Panc1 (cell line): ENCODE measurements around the gene GPR176. TPM values are rescaled to one million over a fixed set of nuclear protein-coding genes. Genes with fewer than 3 reads are reported as not detected.

ENCODE experiments used
- ATAC-seq: fragments of 200-7000 bp; cut with Tn5 transposase; 2 replicates; pipeline ENCODE4 v1.9.1; 2020; ENCODE audit warnings: mild to moderate bottlenecking, moderate library complexity
- BruUV-seq: library from RNA; stranded (reverse); fragments of 400-500 nt; replicated peaks from 2 replicates; lab custom pipeline; 2021; lab: Mats Ljungman, UMichigan
- CTCF ChIA-PET: fragments of 300-600 bp; sonication (Branson Sonifier 250); formaldehyde crosslinking; loops from one replicate; lab custom pipeline; 2022; ENCODE audit warnings: antibody characterized with exemption; lab: Charles Lee
- POLR2A ChIA-PET: fragments of 300-600 bp; sonication (Branson Sonifier 250); formaldehyde crosslinking; loops from one replicate; lab custom pipeline; 2022; ENCODE audit warnings: antibody characterized with exemption; lab: Charles Lee
- DNase-seq: peaks from one replicate; pipeline ENCODE4 v3.0.0-alpha.2; 2010; ENCODE audit warnings: low read depth, low spot score
- H3K27ac ChIP-seq: 2 replicates; pipeline ENCODE4 v1.5.1; 2011; ENCODE audit warnings: mild to moderate bottlenecking, low read length, inconsistent platforms
- H3K27me3 ChIP-seq: fragments of 200-500 bp; sonication (Bioruptor generic); 2 replicates; pipeline ENCODE4 v1.6.0; 2014; ENCODE audit warnings: low read length, inconsistent platforms; ENCODE audit not compliant: control insufficient read depth, insufficient read depth
- H3K36me3 ChIP-seq: fragments of 200-500 bp; sonication (Bioruptor generic); 2 replicates; pipeline ENCODE4 v1.5.1; 2014; ENCODE audit warnings: inconsistent platforms, mild to moderate bottlenecking, low read length, moderate library complexity; ENCODE audit not compliant: control insufficient read depth, insufficient read depth
- H3K4me1 ChIP-seq: 2 replicates; pipeline ENCODE4 v1.5.1; 2011; ENCODE audit warnings: inconsistent platforms, mild to moderate bottlenecking, low read length, moderate library complexity; ENCODE audit not compliant: control insufficient read depth, insufficient read depth
- H3K4me3 ChIP-seq, 2 experiments: 2 replicates each; pipeline ENCODE4 v1.5.1; 2011 to 2012; ENCODE audit warnings: low read depth in 2 of 2, low read length in 2 of 2, mild to moderate bottlenecking in 2 of 2, inconsistent platforms in 1 of 2, moderate library complexity in 1 of 2
- H3K9me3 ChIP-seq: fragments of 200-500 bp; sonication (Bioruptor generic); 2 replicates; pipeline ENCODE4 v1.5.1; 2014; ENCODE audit warnings: low read depth, mild to moderate bottlenecking, inconsistent platforms, low read length, moderate library complexity; ENCODE audit not compliant: control insufficient read depth, insufficient read depth
- POLR2AphosphoS5 ChIP-seq: IDR thresholded peaks from 2 replicates; pipeline ENCODE4 v1.6.1; 2012; ENCODE audit warnings: mild to moderate bottlenecking, low read depth, low read length, moderate library complexity
- SIN3A ChIP-seq: IDR thresholded peaks from 2 replicates; pipeline ENCODE4 v1.6.1; 2012; ENCODE audit warnings: low read depth, mild to moderate bottlenecking, low read length, moderate library complexity, borderline replicate concordance; ENCODE audit not compliant: insufficient read depth
- TCF7L2 ChIP-seq: IDR thresholded peaks from 2 replicates; pipeline ENCODE4 v1.6.1; 2011; ENCODE audit warnings: mild to moderate bottlenecking, low read depth, low read length, inconsistent platforms
- in situ Hi-C: cut with HindIII; loops from 2 replicates; pipeline ENCODE4 v1.10.0; 2016; ENCODE audit warnings: low sequenced_read_pairs, low pct_unique_long_range_greater_than_20kb
- intact Hi-C: fragments of 100-400 bp; cut with micrococcal nuclease; formaldehyde crosslinking; loops from one replicate; pipeline ENCODE4 v1.10.0; 2022; ENCODE audit not compliant: unreplicated experiment
- total RNA-seq: library from RNA; stranded (reverse); gene quantifications from one replicate; pipeline ENCODE4 v1.2.1, GENCODE V29; 2021; ENCODE audit not compliant: unreplicated experiment
- TF ChIP-seq, protein P1 (sequence below), 2 experiments: IDR thresholded peaks; 2 replicates each; pipeline ENCODE4 v1.6.1; 2011 to 2012; ENCODE audit warnings: low read depth in 2 of 2, control low read depth in 1 of 2, low read length in 1 of 2, mild to moderate bottlenecking in 1 of 2, moderate library complexity in 1 of 2; ENCODE audit not compliant: insufficient read depth in 1 of 2
- TF ChIP-seq, protein P2 (sequence below): fragments of 450-650 bp; IDR thresholded peaks from 2 replicates; pipeline ENCODE4 v1.5.1; 2017; ENCODE audit warnings: mild to moderate bottlenecking

The GPR176 gene
- total RNA-seq, 1 experiment from 2014 or later = 12.7 TPM

DNA sequence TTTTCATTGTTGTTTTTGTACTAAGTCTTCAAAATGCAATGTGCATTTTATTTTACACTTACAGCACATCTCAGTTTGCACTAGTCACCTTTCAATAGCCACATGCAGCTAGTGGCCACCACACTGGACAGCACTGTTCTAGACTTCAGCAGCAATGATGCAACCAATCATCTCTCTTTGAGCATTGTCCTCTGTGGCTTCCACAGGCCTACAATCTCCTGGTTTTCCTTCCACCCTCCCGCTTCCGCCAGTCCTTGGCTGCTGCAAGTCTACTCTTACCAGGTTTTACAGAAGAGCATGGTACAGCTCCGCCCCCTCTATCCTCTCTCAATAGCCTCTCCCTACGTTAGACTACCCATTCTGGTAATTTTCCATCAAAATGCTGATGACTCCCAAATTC lies 112.3 kb downstream of the GPR176 start:
- Histone ChIP-seq H3K4me3 (no peak overlapping the region), H3K36me3 (no peaks in the 10 kb centered on the region), H3K4me1 (no peaks in the 10 kb centered on the region), H3K9me3 (no peaks in the 10 kb centered on the region), H3K27ac (no peak overlapping the region), H3K27me3 (no peaks in the 10 kb centered on the region)
- in situ Hi-C loops (no loop called here), intact Hi-C loops (no loop called here)
- ChIA-PET CTCF (no interaction called here), POLR2A (no interaction called here)
- TF ChIP-seq, protein P1, sequence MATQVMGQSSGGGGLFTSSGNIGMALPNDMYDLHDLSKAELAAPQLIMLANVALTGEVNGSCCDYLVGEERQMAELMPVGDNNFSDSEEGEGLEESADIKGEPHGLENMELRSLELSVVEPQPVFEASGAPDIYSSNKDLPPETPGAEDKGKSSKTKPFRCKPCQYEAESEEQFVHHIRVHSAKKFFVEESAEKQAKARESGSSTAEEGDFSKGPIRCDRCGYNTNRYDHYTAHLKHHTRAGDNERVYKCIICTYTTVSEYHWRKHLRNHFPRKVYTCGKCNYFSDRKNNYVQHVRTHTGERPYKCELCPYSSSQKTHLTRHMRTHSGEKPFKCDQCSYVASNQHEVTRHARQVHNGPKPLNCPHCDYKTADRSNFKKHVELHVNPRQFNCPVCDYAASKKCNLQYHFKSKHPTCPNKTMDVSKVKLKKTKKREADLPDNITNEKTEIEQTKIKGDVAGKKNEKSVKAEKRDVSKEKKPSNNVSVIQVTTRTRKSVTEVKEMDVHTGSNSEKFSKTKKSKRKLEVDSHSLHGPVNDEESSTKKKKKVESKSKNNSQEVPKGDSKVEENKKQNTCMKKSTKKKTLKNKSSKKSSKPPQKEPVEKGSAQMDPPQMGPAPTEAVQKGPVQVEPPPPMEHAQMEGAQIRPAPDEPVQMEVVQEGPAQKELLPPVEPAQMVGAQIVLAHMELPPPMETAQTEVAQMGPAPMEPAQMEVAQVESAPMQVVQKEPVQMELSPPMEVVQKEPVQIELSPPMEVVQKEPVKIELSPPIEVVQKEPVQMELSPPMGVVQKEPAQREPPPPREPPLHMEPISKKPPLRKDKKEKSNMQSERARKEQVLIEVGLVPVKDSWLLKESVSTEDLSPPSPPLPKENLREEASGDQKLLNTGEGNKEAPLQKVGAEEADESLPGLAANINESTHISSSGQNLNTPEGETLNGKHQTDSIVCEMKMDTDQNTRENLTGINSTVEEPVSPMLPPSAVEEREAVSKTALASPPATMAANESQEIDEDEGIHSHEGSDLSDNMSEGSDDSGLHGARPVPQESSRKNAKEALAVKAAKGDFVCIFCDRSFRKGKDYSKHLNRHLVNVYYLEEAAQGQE (IDR thresholded peaks at IDR 0.05; ENCODE audit: insufficient read depth in 1 of 2, low read depth in 2 of 2, low read length in 1 of 2) = no peak
- no peak for TF ChIP-seq TCF7L2
- no peak for TF ChIP-seq POLR2AphosphoS5
- TF ChIP-seq SIN3A = no peak
- ATAC-seq = no peak
- BruUV-seq = no TSS peak
- no peak for DNase-seq

- Histone ChIP-seq H3K27ac (no peak overlapping the region), H3K27me3 (no peaks in the 10 kb centered on the region), H3K9me3 (no peaks in the 10 kb centered on the region), H3K4me1 (no peaks in the 10 kb centered on the region), H3K36me3 (no peaks in the 10 kb centered on the region), H3K4me3 (no peak overlapping the region)
- TF ChIP-seq, protein P1 (IDR thresholded peaks at IDR 0.05; ENCODE audit: insufficient read depth in 1 of 2, low read depth in 2 of 2, low read length in 1 of 2) = no peak
- no peak for TF ChIP-seq POLR2AphosphoS5
- TF ChIP-seq SIN3A = no peak
- no peak for TF ChIP-seq TCF7L2
- TF ChIP-seq, protein P2, sequence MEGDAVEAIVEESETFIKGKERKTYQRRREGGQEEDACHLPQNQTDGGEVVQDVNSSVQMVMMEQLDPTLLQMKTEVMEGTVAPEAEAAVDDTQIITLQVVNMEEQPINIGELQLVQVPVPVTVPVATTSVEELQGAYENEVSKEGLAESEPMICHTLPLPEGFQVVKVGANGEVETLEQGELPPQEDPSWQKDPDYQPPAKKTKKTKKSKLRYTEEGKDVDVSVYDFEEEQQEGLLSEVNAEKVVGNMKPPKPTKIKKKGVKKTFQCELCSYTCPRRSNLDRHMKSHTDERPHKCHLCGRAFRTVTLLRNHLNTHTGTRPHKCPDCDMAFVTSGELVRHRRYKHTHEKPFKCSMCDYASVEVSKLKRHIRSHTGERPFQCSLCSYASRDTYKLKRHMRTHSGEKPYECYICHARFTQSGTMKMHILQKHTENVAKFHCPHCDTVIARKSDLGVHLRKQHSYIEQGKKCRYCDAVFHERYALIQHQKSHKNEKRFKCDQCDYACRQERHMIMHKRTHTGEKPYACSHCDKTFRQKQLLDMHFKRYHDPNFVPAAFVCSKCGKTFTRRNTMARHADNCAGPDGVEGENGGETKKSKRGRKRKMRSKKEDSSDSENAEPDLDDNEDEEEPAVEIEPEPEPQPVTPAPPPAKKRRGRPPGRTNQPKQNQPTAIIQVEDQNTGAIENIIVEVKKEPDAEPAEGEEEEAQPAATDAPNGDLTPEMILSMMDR = no peak
- ChIA-PET POLR2A (no interaction called here), CTCF (no interaction called here)
- ATAC-seq (no peak), DNase-seq (no peak)
- in situ Hi-C loops = no loop called here
- intact Hi-C loops = no loop called here
- no TSS peak for BruUV-seq
These were observed 116.0 kb downstream of the GPR176 start for GRCh38 chr15:39804026-39804425.
